H1 (cell line): Measurements from ENCODE around the gene LRPPRC. TPM values are rescaled to one million over a fixed set of nuclear protein-coding genes. Genes with fewer than 3 reads are reported as not detected.

Experiments
- CTCF ChIA-PET: fragments of 300-600 bp; sonication (Branson Sonifier 250); formaldehyde crosslinking; loops from one replicate; lab custom pipeline; 2021; ENCODE audit not compliant: partially characterized antibody; lab: Charles Lee
- POLR2A ChIA-PET: fragments of 300-600 bp; sonication (Branson Sonifier 250); formaldehyde crosslinking; loops from one replicate; lab custom pipeline; 2021; ENCODE audit warnings: inconsistent platforms; ENCODE audit not compliant: partially characterized antibody; lab: Charles Lee
- DNase-seq, 2 experiments: peaks; one replicate each; pipeline versions ENCODE4 v3.0.0 to v3.0.0-alpha.2; 2010 to 2022; ENCODE audit warnings: low spot score in 2 of 2, low read depth in 1 of 2, mixed read lengths in 1 of 2
- FAIRE-seq: peaks from 2 replicates; lab custom pipeline; 2011; peaks lifted over from hg19 to GRCh38; lab: Jason Lieb, UNC
- H2AFZ ChIP-seq: 2 replicates; pipeline ENCODE4 v1.8.1; 2012; ENCODE audit warnings: low read length, inconsistent platforms
- H2AK5ac ChIP-seq: 2 replicates; pipeline ENCODE4 v1.6.1; 2013; ENCODE audit warnings: low read depth, low read length
- H2BK120ac ChIP-seq: replicated peaks from 2 replicates; pipeline ENCODE3; 2013; ENCODE audit warnings: low read depth, low read length, inconsistent platforms
- H2BK12ac ChIP-seq: 2 replicates; pipeline ENCODE4 v1.6.1; 2013; ENCODE audit warnings: low read depth, low read length
- H2BK15ac ChIP-seq: 2 replicates; pipeline ENCODE4 v1.6.1; 2013; ENCODE audit warnings: low read length
- H2BK20ac ChIP-seq: 2 replicates; pipeline ENCODE4 v1.6.1; 2013; ENCODE audit warnings: low read length
- H2BK5ac ChIP-seq: 2 replicates; pipeline ENCODE4 v1.6.1; 2013; ENCODE audit warnings: low read depth, low read length
- H3K14ac ChIP-seq: 2 replicates; pipeline ENCODE4 v1.6.1; 2013; ENCODE audit warnings: inconsistent platforms; ENCODE audit not compliant: insufficient read length
- H3K18ac ChIP-seq: 2 replicates; pipeline ENCODE4 v1.6.1; 2013; ENCODE audit warnings: low read length; ENCODE audit errors: extremely low read depth
- H3K23ac ChIP-seq: 2 replicates; pipeline ENCODE4 v1.6.1; 2013; ENCODE audit warnings: inconsistent platforms; ENCODE audit not compliant: insufficient read length
- H3K23me2 ChIP-seq: 2 replicates; pipeline ENCODE4 v1.6.1; 2013; ENCODE audit warnings: low read depth, low read length
- H3K27ac ChIP-seq: 2 replicates; pipeline ENCODE4 v1.6.1; 2011; ENCODE audit warnings: low read depth, low read length, inconsistent platforms
- H3K27me3 ChIP-seq, 4 experiments: replicated peaks in 1 of 4; 1 replicate in 1 of 4; 2 replicates in 3 of 4; pipeline versions ENCODE4 v1.6.1 to v1.8.1; 2011 to 2013; ENCODE audit warnings: low read length in 3 of 4, mild to moderate bottlenecking in 3 of 4, inconsistent platforms in 2 of 4, mixed read lengths in 2 of 4, moderate library complexity in 1 of 4; ENCODE audit not compliant: control insufficient read depth in 3 of 4, insufficient read depth in 3 of 4; ENCODE audit errors: extremely low read depth in 1 of 4
- H3K36me3 ChIP-seq, 4 experiments: 2 replicates each; pipeline versions ENCODE4 v1.6.1 to v1.8.1; 2011 to 2013; ENCODE audit warnings: mild to moderate bottlenecking in 4 of 4, low read length in 3 of 4, moderate library complexity in 2 of 4, control low read depth in 1 of 4, inconsistent platforms in 1 of 4; ENCODE audit not compliant: insufficient read depth in 4 of 4, control insufficient read depth in 2 of 4
- H3K4ac ChIP-seq: replicated peaks from 2 replicates; pipeline ENCODE3; 2013; ENCODE audit warnings: low read length, low read depth, mixed read lengths, inconsistent platforms; ENCODE audit not compliant: insufficient read length
- H3K4me1 ChIP-seq, 4 experiments: replicated peaks in 1 of 4; 1 replicate in 1 of 4; 2 replicates in 3 of 4; pipeline versions ENCODE4 v1.6.1 to v1.8.1; 2011 to 2013; ENCODE audit warnings: low read length in 3 of 4, inconsistent platforms in 2 of 4, mixed read lengths in 1 of 4; ENCODE audit not compliant: insufficient read depth in 4 of 4, control insufficient read depth in 3 of 4
- H3K4me2 ChIP-seq, 2 experiments: 2 replicates each; pipeline versions ENCODE4 v1.6.1 to v1.8.1; 2011 to 2013; ENCODE audit warnings: low read depth in 2 of 2, low read length in 2 of 2, control low read depth in 1 of 2, inconsistent platforms in 1 of 2, mild to moderate bottlenecking in 1 of 2; ENCODE audit not compliant: insufficient read depth in 1 of 2
- H3K4me3 ChIP-seq, 4 experiments: fragments of 200-600, 300-600 bp in 1 of 4; sonication (generic), shearing (Covaris generic), sonication (Bioruptor Twin) in 1 of 4; 2 replicates each; pipeline versions ENCODE4 v1.5.1 to v1.8.1; 2011 to 2016; ENCODE audit warnings: low read length in 4 of 4, low read depth in 3 of 4, control low read depth in 2 of 4, inconsistent platforms in 2 of 4, mild to moderate bottlenecking in 2 of 4, mixed read lengths in 1 of 4, moderate library complexity in 1 of 4; ENCODE audit not compliant: insufficient read depth in 2 of 4; ENCODE audit errors: extremely low read depth in 1 of 4
- H3K56ac ChIP-seq: replicated peaks from 2 replicates; pipeline ENCODE3; 2013; ENCODE audit warnings: low read depth, mild to moderate bottlenecking, mixed read lengths, low read length, inconsistent platforms; ENCODE audit not compliant: insufficient read length
- H3K79me1 ChIP-seq: 2 replicates; pipeline ENCODE4 v1.6.1; 2013; ENCODE audit warnings: low read depth, low read length, control low read depth
- H3K79me2 ChIP-seq, 2 experiments: 2 replicates each; pipeline versions ENCODE4 v1.6.1 to v1.8.1; 2012 to 2013; ENCODE audit warnings: low read length in 2 of 2, mild to moderate bottlenecking in 2 of 2, inconsistent platforms in 1 of 2; ENCODE audit not compliant: insufficient read depth in 2 of 2, control insufficient read depth in 1 of 2
- H3K9ac ChIP-seq, 4 experiments: replicated peaks in 1 of 4; 1 replicate in 1 of 4; 2 replicates in 3 of 4; pipeline versions ENCODE4 v1.6.1 to v1.8.1; 2011 to 2013; ENCODE audit warnings: low read depth in 3 of 4, low read length in 3 of 4, control low read depth in 2 of 4, mild to moderate bottlenecking in 2 of 4, moderate library complexity in 2 of 4, inconsistent platforms in 1 of 4; ENCODE audit errors: extremely low read depth in 1 of 4
- H3K9me3 ChIP-seq, 2 experiments: 2 replicates each; pipeline versions ENCODE4 v1.6.1 to v1.8.1; 2012 to 2013; ENCODE audit warnings: mild to moderate bottlenecking in 2 of 2, moderate library complexity in 2 of 2, control low read depth in 1 of 2, inconsistent platforms in 1 of 2, low read depth in 1 of 2, low read length in 1 of 2, mixed read lengths in 1 of 2; ENCODE audit not compliant: insufficient read depth in 2 of 2
- H4K20me1 ChIP-seq, 2 experiments: replicated peaks in 1 of 2; 2 replicates each; pipeline versions ENCODE3 to v1.8.1; 2011 to 2013; ENCODE audit warnings: inconsistent platforms in 2 of 2, low read length in 2 of 2, mild to moderate bottlenecking in 1 of 2; ENCODE audit not compliant: insufficient read depth in 2 of 2, control insufficient read depth in 1 of 2
- H4K5ac ChIP-seq: 2 replicates; pipeline ENCODE4 v1.6.1; 2013; ENCODE audit warnings: low read length, low read depth, mixed read lengths, inconsistent platforms; ENCODE audit not compliant: insufficient read length
- H4K8ac ChIP-seq: 2 replicates; pipeline ENCODE4 v1.8.0; 2013; ENCODE audit warnings: mild to moderate bottlenecking, moderate library complexity, low read length, inconsistent platforms; ENCODE audit not compliant: insufficient read depth; ENCODE audit errors: extremely low read depth
- H4K91ac ChIP-seq: replicated peaks from 2 replicates; pipeline ENCODE3; 2013; ENCODE audit warnings: low read length, mixed read lengths, inconsistent platforms; ENCODE audit not compliant: insufficient read length
- BRCA1 ChIP-seq: IDR thresholded peaks from 2 replicates; pipeline ENCODE4 v1.6.1; 2012; ENCODE audit warnings: low read depth, low read length, improper control_type of control experiment
- E2F6 ChIP-seq: IDR thresholded peaks from 2 replicates; pipeline ENCODE4 v1.6.1; 2012; ENCODE audit warnings: inconsistent platforms
- GABPA ChIP-seq: IDR thresholded peaks from 2 replicates; pipeline ENCODE4 v1.6.1; 2011; ENCODE audit warnings: mild to moderate bottlenecking, low read length, moderate library complexity, borderline replicate concordance; ENCODE audit not compliant: insufficient read depth
- HDAC2 ChIP-seq, 2 experiments: fragments of 300-600 bp in 1 of 2; sonication (generic) in 1 of 2; IDR thresholded peaks; 2 replicates each; pipeline ENCODE4 v1.6.1; 2011 to 2012; ENCODE audit warnings: low read depth in 2 of 2, low read length in 2 of 2, mild to moderate bottlenecking in 2 of 2, moderate library complexity in 2 of 2, borderline replicate concordance in 1 of 2, inconsistent platforms in 1 of 2
- JUN ChIP-seq: IDR thresholded peaks from 2 replicates; pipeline ENCODE4 v1.6.1; 2011; ENCODE audit warnings: low read depth, mild to moderate bottlenecking, improper control_type of control experiment, low read length
- MAX ChIP-seq: IDR thresholded peaks from 2 replicates; pipeline ENCODE4 v1.6.1; 2012; ENCODE audit warnings: inconsistent platforms
- POU5F1 ChIP-seq: IDR thresholded peaks from 2 replicates; pipeline ENCODE4 v1.6.1; 2011; ENCODE audit warnings: low read depth, mild to moderate bottlenecking, low read length, moderate library complexity
- RBBP5 ChIP-seq: IDR thresholded peaks from 2 replicates; pipeline ENCODE4 v1.7.1; 2012; ENCODE audit warnings: low read depth, mild to moderate bottlenecking, inconsistent platforms, low read length, moderate library complexity, borderline replicate concordance
- SIX5 ChIP-seq: IDR thresholded peaks from 2 replicates; pipeline ENCODE4 v1.6.1; 2011; ENCODE audit warnings: mild to moderate bottlenecking, low read depth, low read length
- SUZ12 ChIP-seq: fragments of 200-600 bp; sonication (generic); IDR thresholded peaks from 2 replicates; pipeline ENCODE4 v1.6.1; 2012; ENCODE audit warnings: mild to moderate bottlenecking, inconsistent platforms, low read length, moderate library complexity, mixed read lengths
- TAF1 ChIP-seq: IDR thresholded peaks from 2 replicates; pipeline ENCODE4 v1.6.1; 2011; ENCODE audit warnings: mild to moderate bottlenecking, low read depth, low read length
- TCF12 ChIP-seq: IDR thresholded peaks from 2 replicates; pipeline ENCODE4 v1.6.1; 2011; ENCODE audit warnings: low read depth, mild to moderate bottlenecking, low read length
- WGBS, 2 experiments: shearing (Covaris generic) in 1 of 2; methylation state at CpG; one replicate each; pipeline versions ENCODE4 v1.1.6 to v1.1.7; 2013 to 2015; ENCODE audit warnings: low lambda C conversion rate in 2 of 2, mixed read lengths in 2 of 2, inconsistent platforms in 1 of 2, low coverage in 1 of 2, missing lambda C conversion rate in 1 of 2; ENCODE audit not compliant: insufficient replicate concordance in 2 of 2, insufficient coverage in 1 of 2, insufficient read length in 1 of 2; ENCODE audit errors: extremely low coverage in 1 of 2, missing lambda C conversion rate in 1 of 2; 5-methylcytosine and 5-hydroxymethylcytosine counted together
- polyA plus RNA-seq, 7 experiments: library from polyadenylated mRNA; depleted of rRNA in 3 of 7; stranded (reverse) in 5 of 7; unstranded in 2 of 7; fragments of >200 nt in 5 of 7; fragments of 200-250 nt in 2 of 7; gene quantifications; 1 replicate in 5 of 7; 2 replicates in 1 of 7; 4 replicates in 1 of 7; pipeline versions ENCODE4 v1.2.1 to v1.2.3, GENCODE V29; 2011 to 2013; ENCODE audit warnings: missing spikeins in 2 of 7, mixed read lengths in 2 of 7
- total RNA-seq: library from RNA; stranded (reverse); fragmentation: NEBNext Ultra II Directional; extraction: Animal tissue kit (Norgen Biotek cat#: 25700); gene quantifications from 2 replicates; pipeline ENCODE4 v1.2.1, GENCODE V29; 2021

Gene LRPPRC
- total and polyA plus RNA-seq, 2 of the 8 experiments (the other 6 are each of a cell fraction or from before 2014, with no cell fraction given), result 43.4 to 167 TPM

DNA sequence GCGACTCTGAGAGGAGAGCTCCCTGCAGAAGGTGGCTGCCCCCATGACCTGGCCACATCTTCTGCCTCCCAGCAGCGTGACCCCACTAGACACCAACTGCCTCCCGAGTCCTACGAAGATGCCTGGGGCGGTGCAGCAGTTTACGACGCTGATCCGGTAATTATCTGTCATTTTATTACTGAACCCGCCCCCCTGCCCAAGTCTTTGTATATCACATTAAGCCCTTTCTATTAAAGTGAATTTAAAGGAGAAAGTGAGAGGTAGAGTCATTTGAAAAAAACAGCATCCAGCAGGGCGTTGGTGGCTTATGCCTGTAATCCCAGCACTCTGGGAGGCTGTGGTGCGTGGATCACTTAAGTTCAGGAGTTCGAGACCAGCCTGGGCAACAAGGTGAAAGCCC lies 123.6 kb downstream of the LRPPRC start:
- Histone ChIP-seq H2BK5ac (no peak overlapping the region), H4K8ac (no peak overlapping the region), H3K23ac (no peak overlapping the region), H3K14ac (no peak overlapping the region), H3K4me2 (no peak overlapping the region), H4K20me1 (no peaks in the 10 kb centered on the region), H3K4me1 (no peaks in the 10 kb centered on the region), H3K4ac (no peak overlapping the region), H3K36me3 (no peaks in the 10 kb centered on the region), H3K9ac (no peak overlapping the region), H3K23me2 (no peaks in the 10 kb centered on the region), H2AK5ac (no peak overlapping the region), H4K5ac (no peak overlapping the region), H4K91ac (no peak overlapping the region), H2AFZ (no peak overlapping the region), H3K18ac (no peak overlapping the region), H2BK12ac (no peak overlapping the region), H2BK20ac (no peak overlapping the region), H2BK120ac (no peak overlapping the region), H3K27me3 (no peaks in the 10 kb centered on the region), H2BK15ac (no peak overlapping the region), H3K56ac (no peak overlapping the region), H3K79me1 (no peaks in the 10 kb centered on the region), H3K4me3 (no peak overlapping the region), H3K79me2 (no peaks in the 10 kb centered on the region), H3K27ac (no peak overlapping the region), H3K9me3 (no peaks in the 10 kb centered on the region)
- WGBS, 2 experiments, result 88% methylated on average over 12 of the region's 12 CpGs; no CpG with 5 or more reads in 1 of the 2 experiments
- CTCF ChIA-PET, result no interaction called here
- FAIRE-seq (no peak), DNase-seq (no peak)
- POLR2A ChIA-PET, result interaction anchor here (2.0 kb wide), 1 partner anchor 11 kb away, joined by 8 read pairs; no protein-coding TSS in a partner anchor
- no peak for TF ChIP-seq HDAC2 (IDR thresholded peaks at IDR 0.05; ENCODE audit: borderline replicate concordance in 1 of 2, low read depth in 2 of 2, low read length in 2 of 2)
- TF ChIP-seq GABPA, result no peak
- TF ChIP-seq TCF12, result no peak
- TF ChIP-seq POU5F1, result no peak
- TF ChIP-seq RBBP5, result no peak
- no peak for TF ChIP-seq SUZ12
- no peak for TF ChIP-seq BRCA1
- TF ChIP-seq E2F6, result no peak
- TF ChIP-seq JUN, result no peak
- TF ChIP-seq MAX, result no peak
- no peak for TF ChIP-seq SIX5
- no peak for TF ChIP-seq TAF1
